Hypothalamus (tissue), 51 donors: ENCODE results near the gene GPATCH11.

Experiments used
- DNase-seq, 51 donors: peaks; one replicate each; lab custom pipeline; 2025; lab: John Stamatoyannopoulos, UW

The GPATCH11 gene

DNA sequence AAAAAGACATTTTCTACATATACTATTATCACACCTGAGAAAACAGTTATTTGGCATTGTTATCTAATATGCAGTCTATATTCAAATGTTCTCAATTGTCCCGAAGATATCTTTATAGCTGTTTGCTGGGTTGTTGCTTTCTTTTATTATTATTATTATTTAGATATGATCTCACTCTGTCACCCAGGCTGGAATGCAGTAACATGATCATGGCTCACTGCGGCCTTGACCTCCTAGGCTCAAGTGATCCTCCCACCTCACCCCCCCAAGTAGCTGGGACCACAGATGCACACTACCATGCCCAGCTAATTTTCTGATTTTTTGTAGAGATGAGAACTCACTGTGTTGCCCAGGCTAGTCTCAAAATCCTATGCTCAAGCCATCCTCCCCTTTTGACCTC, 19.9 kb downstream of the GPATCH11 start:
- no peak for DNase-seq

DNA sequence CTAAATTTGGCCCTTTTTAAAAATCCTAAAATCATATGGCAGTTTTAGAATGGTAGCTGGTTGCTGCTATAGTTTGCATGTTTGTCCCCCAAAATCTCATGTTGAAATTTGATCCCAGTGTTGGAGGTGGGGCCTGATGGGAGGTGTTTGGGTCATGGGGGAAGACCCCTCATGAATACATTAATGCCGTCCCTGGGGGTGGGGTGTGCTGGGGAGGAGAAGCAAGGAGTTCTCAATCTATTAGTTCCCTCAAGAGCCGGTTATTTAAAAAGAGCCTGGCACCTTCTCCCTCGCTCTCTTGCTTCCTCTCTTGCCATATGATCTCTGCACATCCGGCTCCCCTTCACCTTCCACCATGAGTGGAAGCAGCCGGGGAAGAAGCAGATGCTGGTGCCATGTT, 20.8 kb downstream of the GPATCH11 start:
- no peak for DNase-seq

DNA sequence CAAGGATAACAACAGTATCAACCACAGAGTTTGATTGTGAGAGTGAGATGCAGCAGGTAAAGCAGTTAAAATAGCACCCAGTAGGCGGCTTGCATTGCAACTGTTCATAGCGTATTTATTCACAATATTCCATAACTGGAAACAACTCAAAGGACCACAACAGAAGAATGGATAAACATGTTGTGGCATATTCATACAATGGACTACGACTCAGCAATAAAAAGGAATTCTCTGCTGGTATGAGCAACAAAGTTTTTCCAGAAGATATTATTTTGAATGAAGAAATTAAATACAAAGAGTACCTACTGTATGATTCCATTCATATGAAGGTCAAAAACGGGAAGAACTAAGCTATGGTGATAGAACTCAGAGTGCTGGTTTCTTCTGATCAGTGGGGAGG, 25.2 kb downstream of the GPATCH11 start:
- DNase-seq, result no peak

- DNase-seq, result no peak
Observed at GRCh38 chr2:37110306-37111212, 26.2 kb downstream of the GPATCH11 start.

DNA sequence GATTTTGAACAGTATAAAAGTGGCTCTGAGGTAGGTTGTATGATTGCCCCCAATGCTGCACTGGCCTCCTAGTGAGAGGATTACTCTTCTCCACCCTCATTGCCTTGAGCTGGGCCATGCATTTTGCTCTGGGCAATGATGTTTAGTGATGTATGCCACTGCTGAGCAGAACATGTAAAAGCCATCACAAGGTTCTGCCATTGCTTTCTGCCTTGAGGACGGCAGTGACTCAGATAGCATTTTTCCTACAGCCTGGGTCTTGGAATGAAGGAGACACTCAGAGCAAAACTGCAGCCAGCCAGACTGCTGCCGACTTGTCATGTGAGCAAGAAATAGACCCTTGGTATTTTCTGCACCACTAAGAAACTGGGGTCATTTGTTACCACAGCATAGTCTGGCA, 27.6 kb downstream of the GPATCH11 start:
- DNase-seq, result no peak

DNA sequence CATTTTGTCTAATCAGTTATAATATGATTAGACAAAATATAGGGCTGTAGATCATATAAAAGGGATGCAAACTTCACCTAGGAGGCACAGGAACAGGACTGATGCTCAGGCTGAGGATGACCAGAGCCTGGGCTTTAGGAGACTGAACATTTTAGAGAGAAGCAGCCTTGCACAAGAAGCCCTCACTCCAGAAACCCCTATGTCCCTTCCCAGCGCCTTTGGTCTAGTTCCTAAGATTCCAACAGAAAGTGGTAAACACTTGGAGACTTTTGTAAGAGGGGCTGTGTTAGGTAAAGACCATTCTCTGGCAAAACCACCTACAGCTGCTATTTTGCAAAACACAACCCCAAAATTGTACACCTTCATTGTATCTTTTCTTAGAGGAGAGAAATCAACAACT, 33.2 kb downstream of the GPATCH11 start:
- no peak for DNase-seq

DNA sequence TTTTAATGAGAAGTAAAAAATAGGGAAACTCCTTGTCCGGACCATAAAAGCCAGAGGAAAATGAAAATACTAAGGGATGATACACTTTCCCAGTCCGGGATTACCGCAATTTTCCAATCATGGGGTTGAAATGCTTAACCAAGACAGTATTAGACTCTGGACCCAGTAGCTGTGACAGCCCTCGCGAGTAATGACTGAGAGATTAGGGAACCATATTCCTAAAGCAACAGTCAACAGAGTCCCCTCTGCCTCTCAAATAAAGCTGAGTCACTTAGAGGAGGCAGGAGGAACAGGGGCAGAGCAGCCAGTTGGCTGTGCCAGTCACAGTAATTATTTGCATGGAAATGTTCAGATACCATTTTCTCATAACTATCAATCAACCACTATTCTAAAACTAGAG, 34.8 kb downstream of the GPATCH11 start:
- DNase-seq, result no peak

GRCh38 chr2:37125416-37125815, 41.1 kb downstream of the GPATCH11 start:
- DNase-seq, result no peak

DNA sequence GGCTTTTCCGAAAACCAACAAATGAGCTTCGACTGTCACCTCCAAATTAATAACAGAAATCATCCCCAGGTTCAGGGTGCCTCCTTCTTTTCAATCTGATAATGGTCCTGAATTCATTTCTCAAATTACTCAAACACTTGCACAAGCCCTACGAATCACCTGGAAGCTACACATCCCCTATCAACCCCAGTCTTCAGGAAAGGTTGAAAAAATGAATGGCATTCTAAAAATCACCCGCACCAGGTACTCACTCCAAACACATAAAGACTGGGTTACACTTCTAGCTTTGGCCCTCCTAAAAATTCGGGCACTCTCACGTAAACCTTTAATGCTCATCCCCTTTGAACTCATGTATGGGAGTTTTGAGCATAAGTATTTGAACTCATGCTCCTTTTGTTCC, 48.6 kb downstream of the GPATCH11 start:
- no peak for DNase-seq

DNA sequence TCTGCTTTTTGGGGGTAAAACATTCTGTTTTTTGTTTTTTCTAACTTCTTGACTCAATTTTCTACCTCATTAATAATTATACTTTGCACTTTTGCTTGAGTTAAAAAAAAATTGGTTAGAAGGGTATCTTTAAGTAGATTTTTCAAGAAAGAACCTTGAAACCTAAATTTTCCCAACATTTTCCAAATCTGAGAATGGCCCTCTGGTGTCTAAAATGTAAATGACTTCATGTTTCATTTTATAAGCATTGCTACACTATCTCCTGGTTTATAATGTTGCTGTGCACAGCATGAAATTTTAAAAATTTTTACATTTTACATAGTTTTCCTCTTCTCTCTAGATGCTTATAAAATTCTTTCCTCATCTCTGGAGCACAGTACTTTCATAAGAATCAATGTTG, 58.2 kb downstream of the GPATCH11 start:
- no peak for DNase-seq

DNA sequence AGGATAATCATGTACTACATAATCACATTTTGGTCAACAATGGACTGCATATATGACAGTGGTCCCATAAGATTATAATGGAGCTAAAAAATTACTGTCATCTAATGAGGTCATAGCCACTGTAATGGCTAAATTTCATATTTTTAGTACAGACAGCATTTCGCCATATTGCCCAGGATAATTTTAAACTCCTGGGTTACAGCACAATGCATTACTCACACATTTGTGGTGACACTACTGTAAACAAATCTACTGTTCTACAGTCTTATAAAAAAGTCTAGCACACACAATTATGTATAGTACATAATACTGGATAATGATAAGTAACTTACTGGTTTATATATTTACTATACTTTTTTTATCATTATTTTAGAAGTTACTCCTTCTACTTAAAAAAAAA, 59.7 kb downstream of the GPATCH11 start:
- no peak for DNase-seq

DNA sequence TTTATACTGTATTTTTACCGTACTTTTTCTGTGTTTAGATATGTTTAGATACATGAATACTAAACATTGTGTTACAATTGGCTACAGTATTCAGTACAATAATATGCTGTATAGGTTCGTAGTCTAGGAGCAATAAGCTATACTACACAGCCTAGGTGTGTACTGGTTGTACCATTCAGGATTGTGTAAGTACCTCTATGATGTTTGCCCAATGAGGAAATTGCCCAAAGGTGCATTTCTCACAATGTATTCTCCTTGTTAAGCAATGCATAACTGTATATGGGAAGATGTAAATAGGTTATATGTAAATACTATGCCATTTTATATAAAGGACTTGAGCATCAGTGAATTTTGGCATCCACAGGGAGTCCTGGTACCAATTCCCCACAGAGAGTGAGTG, 61.7 kb downstream of the GPATCH11 start:
- DNase-seq, result no peak

GRCh38 chr2:37148325-37148724, 64.0 kb downstream of the GPATCH11 start:
- DNase-seq, result no peak
